ENCODE measurements around the gene MRPL11.
A peak's percentile ranks its signal among the peaks of the same experiment; 100 is the strongest.

MRPL11 gene

DNA sequence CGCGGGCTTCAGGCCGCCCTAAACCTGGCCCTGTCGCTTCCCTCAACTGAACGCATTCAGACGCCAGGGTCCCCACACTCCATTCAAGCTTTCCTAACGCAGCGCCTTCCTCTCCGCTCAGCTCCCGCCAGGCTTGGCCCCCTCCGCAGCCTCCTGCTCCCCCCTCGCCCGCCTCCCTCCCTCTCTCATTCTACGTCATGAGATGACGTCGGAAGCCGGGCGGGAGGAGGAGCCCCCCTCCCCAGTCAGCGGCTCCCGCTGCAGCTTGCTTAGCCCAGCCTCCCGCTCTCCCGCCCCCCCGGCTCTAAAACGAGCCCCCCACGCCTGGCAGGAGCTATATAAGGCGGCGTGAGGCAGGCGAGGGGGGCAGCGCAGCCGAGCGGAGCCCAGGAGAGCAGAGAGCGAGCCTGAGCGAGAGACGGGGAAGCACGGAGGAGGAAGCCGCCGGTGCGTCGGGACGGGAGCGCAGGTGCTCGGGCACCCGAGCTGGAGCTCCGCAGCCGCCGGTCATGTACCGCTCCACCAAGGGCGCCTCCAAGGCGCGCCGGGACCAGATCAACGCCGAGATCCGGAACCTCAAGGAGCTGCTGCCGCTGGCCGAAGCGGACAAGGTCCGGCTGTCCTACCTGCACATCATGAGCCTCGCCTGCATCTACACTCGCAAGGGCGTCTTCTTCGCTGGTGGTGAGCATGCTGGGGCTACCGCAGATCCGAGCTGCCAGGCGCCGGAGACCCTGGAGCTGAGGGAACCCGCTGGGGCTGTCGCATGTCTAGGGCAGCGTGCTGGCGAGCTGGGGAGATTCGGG is 17.8 kb downstream of the MRPL11 start, which contains the start of gene NPAS4:
Gene NPAS4 (plus strand): TSS at position 365 of the 806 bp plus-strand sequence. CDS start 145 bp downstream, at position 510.
- POLR2A ChIA-PET, result interaction anchor here (1.1 kb wide), 1 partner anchor 18 kb away, joined by 4 read pairs; the partner anchor contains the start of gene MRPL11
- Histone ChIP-seq H3K27ac (ENCODE audit: insufficient read depth in 1 of 2, low read depth in 1 of 2, low read length in 2 of 2, poor library complexity in 1 of 2, severe bottlenecking in 2 of 2) (no peak within 1 kb of the TSS), H3K4me3 (ENCODE audit: control insufficient read depth in 1 of 7, extremely low read depth in 1 of 7, insufficient read depth in 4 of 7, low read depth in 2 of 7, low read length in 6 of 7) (no peak within 1 kb of the TSS), H3K9me3 (ENCODE audit: control extremely low read depth in 1 of 5, control insufficient read depth in 4 of 5, insufficient read depth in 2 of 5, low read depth in 1 of 5, low read length in 4 of 5) (peaks cover 0 to 4% (median 0%) of the 10 kb centered on the region in 5 experiments), H3K36me3 (ENCODE audit: control insufficient read depth in 4 of 4, insufficient read depth in 4 of 4, low read length in 3 of 4) (no peaks in the 10 kb centered on the region), H3K27me3 (replicated peaks in 2 of 5; ENCODE audit: control insufficient read depth in 4 of 5, insufficient read depth in 5 of 5, low read length in 4 of 5) (peaks cover 2 to 50% (median 21%) of the 10 kb centered on the region in 5 experiments), H3K4me1 (ENCODE audit: control extremely low read depth in 1 of 4, control insufficient read depth in 4 of 4, insufficient read depth in 4 of 4, low read length in 3 of 4) (peaks cover 0 to 2% (median 0%) of the 10 kb centered on the region in 4 experiments)
- 10% methylated on average over 56 of the region's 71 CpGs for WGBS (ENCODE audit: insufficient coverage)
- CTCF ChIA-PET, result interaction anchor here (1.0 to 1.6 kb wide), 4 partner anchors 10 to 18 kb away, joined by 4 to 11 read pairs (median 6); partner anchors contain the start of gene MRPL11
- no peak for DNase-seq

DNA sequence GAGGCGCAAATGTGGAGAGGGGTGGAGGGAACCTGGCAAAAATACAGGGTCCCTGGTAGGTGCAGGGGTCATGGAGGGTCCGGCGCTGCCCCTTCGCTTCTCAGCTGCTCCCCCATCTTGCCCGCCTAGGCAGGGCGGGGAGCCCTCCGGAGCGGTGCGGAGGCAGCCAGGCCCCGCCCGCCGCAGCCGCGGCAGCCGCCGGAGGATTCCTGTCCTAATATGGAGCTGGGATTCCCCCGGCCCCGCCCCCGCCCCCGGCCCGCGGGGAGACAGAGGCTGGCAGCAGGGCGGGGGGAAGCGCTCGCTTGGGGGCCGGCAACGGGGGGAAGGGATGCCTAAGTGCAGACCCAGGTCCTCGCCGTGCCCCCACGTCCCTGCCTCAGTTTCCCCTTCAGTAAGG is 18.8 kb downstream of the MRPL11 start:
- Histone ChIP-seq H3K36me3 (ENCODE audit: control insufficient read depth in 4 of 4, insufficient read depth in 4 of 4, low read length in 3 of 4) (no peaks in the 10 kb centered on the region), H3K4me3 (ENCODE audit: control insufficient read depth in 1 of 7, extremely low read depth in 1 of 7, insufficient read depth in 4 of 7, low read depth in 2 of 7, low read length in 6 of 7) (no peak overlapping the region), H3K27ac (ENCODE audit: insufficient read depth in 1 of 2, low read depth in 1 of 2, low read length in 2 of 2, poor library complexity in 1 of 2, severe bottlenecking in 2 of 2) (no peak overlapping the region), H3K27me3 (replicated peaks in 2 of 5; ENCODE audit: control insufficient read depth in 4 of 5, insufficient read depth in 5 of 5, low read length in 4 of 5) (peaks cover 8 to 61% (median 22%) of the 10 kb centered on the region in 5 experiments), H3K9me3 (ENCODE audit: control extremely low read depth in 1 of 5, control insufficient read depth in 4 of 5, insufficient read depth in 2 of 5, low read depth in 1 of 5, low read length in 4 of 5) (peaks cover 0 to 4% (median 0%) of the 10 kb centered on the region in 5 experiments), H3K4me1 (ENCODE audit: control extremely low read depth in 1 of 4, control insufficient read depth in 4 of 4, insufficient read depth in 4 of 4, low read length in 3 of 4) (peaks cover 0 to 2% (median 0%) of the 10 kb centered on the region in 4 experiments)
- CTCF ChIA-PET, result no interaction called here
- no peak for DNase-seq
- POLR2A ChIA-PET, result no interaction called here
- 6% methylated on average over 13 of the region's 30 CpGs for WGBS (ENCODE audit: insufficient coverage)

DNA sequence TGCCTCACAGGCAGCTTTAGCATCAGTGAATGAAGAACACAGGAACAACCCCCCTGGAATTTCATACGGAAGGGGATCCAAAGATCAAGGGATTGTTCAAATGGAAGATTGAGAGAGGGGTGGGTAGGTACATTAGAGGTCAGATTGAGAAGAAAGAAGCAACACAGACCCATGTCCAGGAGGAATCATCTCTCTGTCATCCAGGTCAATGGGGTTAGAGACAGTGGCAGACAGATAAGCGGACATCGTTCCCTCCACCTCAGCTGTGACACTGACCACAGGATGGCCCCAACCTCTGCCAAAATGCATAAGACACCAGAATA is 19.7 kb downstream of the MRPL11 start:
- ChIA-PET POLR2A (no interaction called here), CTCF (interaction anchor here (4.3 kb wide), 1 partner anchor 11 kb away, joined by 36 read pairs; no protein-coding TSS in a partner anchor)
- Histone ChIP-seq H3K9me3 (ENCODE audit: control extremely low read depth in 1 of 5, control insufficient read depth in 4 of 5, insufficient read depth in 2 of 5, low read depth in 1 of 5, low read length in 4 of 5) (peaks cover 0 to 4% (median 0%) of the 10 kb centered on the region in 5 experiments), H3K36me3 (ENCODE audit: control insufficient read depth in 4 of 4, insufficient read depth in 4 of 4, low read length in 3 of 4) (no peaks in the 10 kb centered on the region), H3K27ac (ENCODE audit: insufficient read depth in 1 of 2, low read depth in 1 of 2, low read length in 2 of 2, poor library complexity in 1 of 2, severe bottlenecking in 2 of 2) (no peak overlapping the region), H3K27me3 (replicated peaks in 2 of 5; ENCODE audit: control insufficient read depth in 4 of 5, insufficient read depth in 5 of 5, low read length in 4 of 5) (peaks cover 11 to 69% (median 24%) of the 10 kb centered on the region in 5 experiments), H3K4me1 (ENCODE audit: control extremely low read depth in 1 of 4, control insufficient read depth in 4 of 4, insufficient read depth in 4 of 4, low read length in 3 of 4) (peaks cover 0 to 2% (median 0%) of the 10 kb centered on the region in 4 experiments), H3K4me3 (ENCODE audit: control insufficient read depth in 1 of 7, extremely low read depth in 1 of 7, insufficient read depth in 4 of 7, low read depth in 2 of 7, low read length in 6 of 7) (no peak overlapping the region)
- DNase-seq, result no peak
- WGBS (ENCODE audit: insufficient coverage), result 54% methylated on average over 3 of the region's 3 CpGs

DNA sequence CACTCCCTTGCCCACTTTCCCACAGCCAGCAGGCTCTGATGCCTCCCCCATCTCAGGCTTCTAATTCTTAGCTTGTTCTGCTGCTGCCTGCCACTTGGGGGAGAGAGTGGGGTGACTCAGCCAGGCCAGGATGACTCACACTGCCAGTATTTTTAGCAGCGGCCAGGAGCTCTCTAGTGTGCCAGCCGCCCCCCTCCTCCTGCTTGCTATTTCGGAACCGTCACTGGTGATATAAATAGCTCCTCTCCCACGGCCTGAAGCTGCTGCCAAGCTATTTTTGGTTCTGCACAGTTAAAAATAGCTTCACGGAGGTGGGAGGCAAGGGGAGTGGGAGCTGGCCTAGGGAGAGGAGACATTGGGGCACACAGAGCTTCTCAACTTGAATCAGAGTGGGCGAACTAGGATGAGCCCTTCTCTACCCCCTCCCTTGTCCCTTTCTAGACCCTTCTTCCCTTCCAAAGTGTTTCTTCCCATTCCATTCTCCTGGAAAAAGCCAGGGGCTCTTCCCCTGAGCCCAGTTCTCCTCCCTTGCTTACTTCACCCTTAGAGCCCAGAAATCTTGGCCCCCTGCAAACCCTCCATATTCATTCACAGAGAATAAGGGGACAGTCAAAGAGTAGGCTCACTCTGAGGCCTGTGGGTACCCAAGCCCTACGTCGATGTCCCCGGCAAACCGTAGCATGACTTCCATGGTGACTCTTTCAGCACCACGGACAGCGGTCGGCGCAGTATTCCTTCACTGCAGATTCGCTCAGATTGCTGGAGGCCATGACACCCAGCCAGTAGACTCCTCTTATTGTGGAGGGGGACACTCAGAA is 20.3 kb downstream of the MRPL11 start:
- Histone ChIP-seq H3K4me3 (ENCODE audit: control insufficient read depth in 1 of 7, extremely low read depth in 1 of 7, insufficient read depth in 4 of 7, low read depth in 2 of 7, low read length in 6 of 7) (no peak overlapping the region), H3K27ac (ENCODE audit: insufficient read depth in 1 of 2, low read depth in 1 of 2, low read length in 2 of 2, poor library complexity in 1 of 2, severe bottlenecking in 2 of 2) (no peak overlapping the region), H3K36me3 (ENCODE audit: control insufficient read depth in 4 of 4, insufficient read depth in 4 of 4, low read length in 3 of 4) (no peaks in the 10 kb centered on the region), H3K27me3 (replicated peaks in 2 of 5; ENCODE audit: control insufficient read depth in 4 of 5, insufficient read depth in 5 of 5, low read length in 4 of 5) (peaks cover 11 to 75% (median 27%) of the 10 kb centered on the region in 5 experiments), H3K4me1 (ENCODE audit: control extremely low read depth in 1 of 4, control insufficient read depth in 4 of 4, insufficient read depth in 4 of 4, low read length in 3 of 4) (peaks cover 0 to 2% (median 0%) of the 10 kb centered on the region in 4 experiments), H3K9me3 (ENCODE audit: control extremely low read depth in 1 of 5, control insufficient read depth in 4 of 5, insufficient read depth in 2 of 5, low read depth in 1 of 5, low read length in 4 of 5) (peaks cover 0 to 4% (median 0%) of the 10 kb centered on the region in 5 experiments)
- DNase-seq, result peak; percentile 69 to 84 (median 83)
- CTCF ChIA-PET, result interaction anchor here (0.8 to 4.3 kb wide), 7 partner anchors 9 to 416 kb away, joined by 3 to 36 read pairs (median 5); no protein-coding TSS in a partner anchor
- 10% methylated on average over 13 of the region's 16 CpGs for WGBS (ENCODE audit: insufficient coverage)
- POLR2A ChIA-PET, result no interaction called here

DNA sequence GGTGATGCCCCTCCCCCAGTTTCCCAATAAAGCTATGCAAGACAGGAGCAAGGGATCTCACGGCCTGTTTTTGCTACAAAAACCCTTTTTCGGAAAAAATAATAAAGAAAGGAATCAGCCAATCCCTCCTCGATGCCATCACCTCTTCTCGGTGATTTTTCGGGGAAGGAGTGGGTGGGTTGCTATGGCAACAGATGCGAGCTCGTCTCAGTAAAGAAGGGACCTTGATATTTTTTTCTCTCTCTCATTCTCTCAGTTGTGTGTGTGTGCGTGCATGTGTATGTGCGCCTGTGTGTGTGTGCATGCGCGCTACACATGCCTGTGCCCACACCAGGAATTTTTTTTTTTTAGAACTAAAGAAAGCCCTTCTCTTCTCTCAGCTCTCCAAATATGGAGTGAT is 21.6 kb downstream of the MRPL11 start:
- H3K4me3 ChIP-seq (ENCODE audit: control insufficient read depth in 1 of 7, extremely low read depth in 1 of 7, insufficient read depth in 4 of 7, low read depth in 2 of 7, low read length in 6 of 7), result no peak overlapping the region
- peaks cover 0 to 4% (median 0%) of the 10 kb centered on the region in 5 experiments for H3K9me3 ChIP-seq (ENCODE audit: control extremely low read depth in 1 of 5, control insufficient read depth in 4 of 5, insufficient read depth in 2 of 5, low read depth in 1 of 5, low read length in 4 of 5)
- peaks cover 11 to 81% (median 28%) of the 10 kb centered on the region in 5 experiments for H3K27me3 ChIP-seq (replicated peaks in 2 of 5; ENCODE audit: control insufficient read depth in 4 of 5, insufficient read depth in 5 of 5, low read length in 4 of 5)
- CTCF ChIA-PET, result interaction anchor here (0.7 to 4.3 kb wide), 7 partner anchors 9 to 261 kb away, joined by 3 to 36 read pairs (median 3); no protein-coding TSS in a partner anchor
- DNase-seq, result no peak
- POLR2A ChIA-PET, result no interaction called here
- H3K36me3 ChIP-seq (ENCODE audit: control insufficient read depth in 4 of 4, insufficient read depth in 4 of 4, low read length in 3 of 4), result no peaks in the 10 kb centered on the region
- WGBS (ENCODE audit: insufficient coverage), result 70% methylated on average over 3 of the region's 11 CpGs
- H3K4me1 ChIP-seq (ENCODE audit: control extremely low read depth in 1 of 4, control insufficient read depth in 4 of 4, insufficient read depth in 4 of 4, low read length in 3 of 4), result peaks cover 0 to 2% (median 0%) of the 10 kb centered on the region in 4 experiments
- no peak overlapping the region for H3K27ac ChIP-seq (ENCODE audit: insufficient read depth in 1 of 2, low read depth in 1 of 2, low read length in 2 of 2, poor library complexity in 1 of 2, severe bottlenecking in 2 of 2)

DNA sequence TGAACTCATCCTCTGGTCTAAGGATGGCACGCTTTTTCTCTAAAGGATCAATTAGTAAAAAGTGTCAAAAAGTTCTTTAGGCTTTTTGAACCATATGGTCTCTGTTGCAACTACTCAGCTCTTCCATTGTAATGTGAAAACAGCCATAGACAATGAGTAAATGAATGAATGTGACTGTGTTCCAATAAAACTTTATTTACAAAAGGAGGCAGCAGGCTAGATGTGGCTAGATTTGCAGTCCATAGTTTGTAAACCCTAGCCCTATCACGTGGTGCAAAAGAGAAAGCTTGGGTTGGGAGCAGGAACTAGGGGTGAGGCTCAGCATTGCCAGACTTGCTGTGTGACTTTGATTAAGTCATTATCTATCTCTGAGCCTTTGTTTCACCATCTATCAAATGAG is 23.2 kb downstream of the MRPL11 start:
- POLR2A ChIA-PET, result no interaction called here
- Histone ChIP-seq H3K27me3 (replicated peaks in 2 of 5; ENCODE audit: control insufficient read depth in 4 of 5, insufficient read depth in 5 of 5, low read length in 4 of 5) (peaks cover 11 to 88% (median 32%) of the 10 kb centered on the region in 5 experiments), H3K4me1 (ENCODE audit: control extremely low read depth in 1 of 4, control insufficient read depth in 4 of 4, insufficient read depth in 4 of 4, low read length in 3 of 4) (peaks cover 0 to 2% (median 0%) of the 10 kb centered on the region in 4 experiments), H3K36me3 (ENCODE audit: control insufficient read depth in 4 of 4, insufficient read depth in 4 of 4, low read length in 3 of 4) (no peaks in the 10 kb centered on the region), H3K27ac (ENCODE audit: insufficient read depth in 1 of 2, low read depth in 1 of 2, low read length in 2 of 2, poor library complexity in 1 of 2, severe bottlenecking in 2 of 2) (no peak overlapping the region), H3K9me3 (ENCODE audit: control extremely low read depth in 1 of 5, control insufficient read depth in 4 of 5, insufficient read depth in 2 of 5, low read depth in 1 of 5, low read length in 4 of 5) (peaks cover 0 to 4% (median 0%) of the 10 kb centered on the region in 5 experiments), H3K4me3 (ENCODE audit: control insufficient read depth in 1 of 7, extremely low read depth in 1 of 7, insufficient read depth in 4 of 7, low read depth in 2 of 7, low read length in 6 of 7) (no peak overlapping the region)
- 100% methylated on average over 2 of the region's 2 CpGs for WGBS (ENCODE audit: insufficient coverage)
- CTCF ChIA-PET, result interaction anchor here (0.8 to 4.3 kb wide), 3 partner anchors 7 to 29 kb away, joined by 3 to 36 read pairs (median 3); no protein-coding TSS in a partner anchor
- DNase-seq, result no peak
